Measurements from ENCODE around the gene CEP89. TPM values are rescaled to one million over a fixed set of nuclear protein-coding genes. Genes with fewer than 3 reads are reported as not detected.

The CEP89 gene
- total and polyA plus RNA-seq, 2 of the 4 experiments (the other 2 are of a cell fraction): 7.2 to 17.4 TPM

- no peaks in the 10 kb centered on the region for H3K9me1 ChIP-seq (ENCODE audit: insufficient read depth, low read length)
- no peak overlapping the region for H2BK20ac ChIP-seq (ENCODE audit: low read depth, low read length)
- ChIA-PET POLR2A (ENCODE audit: unreplicated experiment) (no interaction called here), CTCF (no interaction called here)
- no peaks in the 10 kb centered on the region for H4K20me1 ChIP-seq (ENCODE audit: insufficient read depth, low read length)
- H4K8ac ChIP-seq (ENCODE audit: low read depth in 2 of 2, low read length in 2 of 2): no peak overlapping the region
- H4K91ac ChIP-seq (ENCODE audit: insufficient read depth, low read depth, low read length): no peak overlapping the region
- H3K27me3 ChIP-seq (ENCODE audit: control insufficient read depth, insufficient read depth, low read length): no peaks in the 10 kb centered on the region
- no peak overlapping the region for H3K56ac ChIP-seq (ENCODE audit: extremely low read depth, insufficient read depth, low read length)
- H3K4me1 ChIP-seq (ENCODE audit: control insufficient read depth, insufficient read depth, low read length): no peaks in the 10 kb centered on the region
- no peak overlapping the region for H3K14ac ChIP-seq (replicated peaks; ENCODE audit: low read depth, low read length)
- BruUV-seq (replicated peaks): no TSS peak
- 100% methylated on average over 5 of the region's 14 CpGs; no CpG with 5 or more reads in 1 of the 2 experiments for WGBS, 2 experiments (ENCODE audit: extremely low coverage in 2 of 2, insufficient read length in 1 of 2)
- H2AK9ac ChIP-seq (replicated peaks; ENCODE audit: low read depth, low read length, poor library complexity): no peak overlapping the region
- no peak overlapping the region for H4K5ac ChIP-seq (ENCODE audit: low read depth, low read length)
- H2BK15ac ChIP-seq (ENCODE audit: low read depth, low read length): no peak overlapping the region
- no peak for DNase-seq
- no peak overlapping the region for H3K4ac ChIP-seq (ENCODE audit: low read depth, low read length)
- H2BK120ac ChIP-seq (ENCODE audit: low read depth, low read length): no peak overlapping the region
- in situ Hi-C loops (cut with MboI; ENCODE audit: low sequenced_read_pairs): no loop called here
- no peak for TF ChIP-seq MAFK (IDR thresholded peaks at IDR 0.05; ENCODE audit: low read depth, low read length)
- no peak for TF ChIP-seq ELK1 (IDR thresholded peaks at IDR 0.05; ENCODE audit: borderline replicate concordance, low read depth, low read length)
- TF ChIP-seq MAZ (IDR thresholded peaks at IDR 0.05; ENCODE audit: borderline replicate concordance, low read depth, low read length): no peak
- TF ChIP-seq MXI1 (IDR thresholded peaks at IDR 0.05; ENCODE audit: borderline replicate concordance, low read depth, low read length): no peak
- TF ChIP-seq CTCF (conservative IDR thresholded peaks at IDR 0.05; ENCODE audit: low read depth, low read length): no peak
- no peak for TF ChIP-seq RFX5 (IDR thresholded peaks at IDR 0.05; ENCODE audit: low read depth, low read length)
- TF ChIP-seq FOS (IDR thresholded peaks at IDR 0.05; ENCODE audit: low read depth, low read length): no peak
- no peak for TF ChIP-seq CHD1 (IDR thresholded peaks at IDR 0.05; ENCODE audit: low read depth, low read length)
- no peak for TF ChIP-seq POLR2A (IDR thresholded peaks at IDR 0.05; ENCODE audit: low read depth, low read length)
- TF ChIP-seq USF2 (IDR thresholded peaks at IDR 0.05; ENCODE audit: low read depth, low read length): no peak
- H3K4me3 ChIP-seq (ENCODE audit: insufficient read depth, low read depth, low read length): no peak overlapping the region
- H3K9ac ChIP-seq (ENCODE audit: low read depth, low read length): no peak overlapping the region
- no peak overlapping the region for H3K27ac ChIP-seq (ENCODE audit: insufficient read depth, low read length)
- no peak overlapping the region for H2AK5ac ChIP-seq (ENCODE audit: low read depth, low read length)
- H2AFZ ChIP-seq (replicated peaks; ENCODE audit: low read length, poor library complexity): no peak overlapping the region
- H3K9me3 ChIP-seq (ENCODE audit: control insufficient read depth, insufficient read depth, low read length): no peaks in the 10 kb centered on the region
- H3K18ac ChIP-seq (ENCODE audit: low read depth, low read length): no peak overlapping the region
- intact Hi-C loops (cut with micrococcal nuclease): no loop called here
- H2BK5ac ChIP-seq (ENCODE audit: low read depth, low read length, poor library complexity, severe bottlenecking): no peak overlapping the region
- H3K79me1 ChIP-seq (ENCODE audit: low read depth in 1 of 2, low read length in 2 of 2): no peaks in the 10 kb centered on the region
- H3K4me2 ChIP-seq (ENCODE audit: low read depth, low read length): no peak overlapping the region
- no peak for ATAC-seq (ENCODE audit: low read depth)
- H3K23ac ChIP-seq (ENCODE audit: low read depth, low read length): no peak overlapping the region
- no peaks in the 10 kb centered on the region for H3K36me3 ChIP-seq (ENCODE audit: control insufficient read depth, insufficient read depth, low read length)
- dilution Hi-C loops (cut with HindIII; ENCODE audit: low sequenced_read_pairs, unreplicated experiment): no loop called here
Measured at GRCh38 chr19:32862741-32863140, 109.0 kb downstream of the CEP89 start.

Data from IMR-90 (cell line).